Duodenal mucosa (tissue), 2 donors: ENCODE results near the gene GPR78.

ENCODE experiments used
- H3K27ac ChIP-seq: one replicate; pipeline ENCODE4 v1.7.0; 2013; ENCODE audit warnings: low read depth, low read length
- H3K27me3 ChIP-seq, 2 donors: one replicate each; pipeline ENCODE4 v1.7.0; 2013; ENCODE audit warnings: low read length in 2 of 2, control low read depth in 1 of 2; ENCODE audit not compliant: insufficient read depth in 2 of 2, control insufficient read depth in 1 of 2
- H3K36me3 ChIP-seq, 2 donors: one replicate each; pipeline ENCODE4 v1.7.0; 2013; ENCODE audit warnings: low read length in 2 of 2, control low read depth in 1 of 2; ENCODE audit not compliant: insufficient read depth in 2 of 2, control insufficient read depth in 1 of 2
- H3K4me1 ChIP-seq, 2 donors: one replicate each; pipeline ENCODE4 v1.7.0; 2013; ENCODE audit warnings: low read length in 2 of 2, control low read depth in 1 of 2; ENCODE audit not compliant: insufficient read depth in 2 of 2, control insufficient read depth in 1 of 2
- H3K4me3 ChIP-seq, 2 donors: one replicate each; pipeline ENCODE4 v1.7.0; 2013; ENCODE audit warnings: low read length in 2 of 2, low read depth in 1 of 2
- H3K9ac ChIP-seq, 2 donors: one replicate each; pipeline ENCODE4 v1.7.0; 2013; ENCODE audit warnings: low read length in 2 of 2, low read depth in 1 of 2
- H3K9me3 ChIP-seq, 2 donors: one replicate each; pipeline ENCODE4 v1.7.0; 2013; ENCODE audit warnings: low read length in 2 of 2, control low read depth in 1 of 2; ENCODE audit not compliant: control insufficient read depth in 1 of 2

Gene GPR78

DNA sequence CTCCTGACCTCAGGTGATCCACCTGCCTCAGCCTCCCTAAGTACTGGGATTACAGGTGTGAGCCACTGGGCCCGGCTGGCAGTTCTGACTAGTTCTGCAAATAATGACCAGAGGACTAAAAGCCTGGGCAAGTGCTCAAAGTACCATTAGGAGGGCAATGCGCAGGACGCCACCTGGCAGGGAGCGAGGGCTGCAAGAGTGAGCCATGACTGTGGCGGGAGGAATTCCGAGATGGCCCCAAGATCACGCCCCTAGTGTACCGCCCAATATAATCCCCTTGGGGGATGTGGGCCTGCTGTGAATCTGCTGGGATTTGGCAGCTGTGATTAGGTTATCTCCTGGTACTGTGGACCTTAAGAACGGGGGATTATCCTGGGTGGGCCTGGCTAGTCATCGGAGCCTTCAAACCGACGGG lies 26.2 kb upstream of the GPR78 start:
- H3K27me3 ChIP-seq: no peaks in the 10 kb centered on the region
- H3K36me3 ChIP-seq: no peaks in the 10 kb centered on the region
- H3K27ac ChIP-seq: no peak overlapping the region
- no peaks in the 10 kb centered on the region for H3K4me1 ChIP-seq
- H3K4me3 ChIP-seq: no peak overlapping the region
- H3K9me3 ChIP-seq: no peaks in the 10 kb centered on the region
- H3K9ac ChIP-seq: no peak overlapping the region

DNA sequence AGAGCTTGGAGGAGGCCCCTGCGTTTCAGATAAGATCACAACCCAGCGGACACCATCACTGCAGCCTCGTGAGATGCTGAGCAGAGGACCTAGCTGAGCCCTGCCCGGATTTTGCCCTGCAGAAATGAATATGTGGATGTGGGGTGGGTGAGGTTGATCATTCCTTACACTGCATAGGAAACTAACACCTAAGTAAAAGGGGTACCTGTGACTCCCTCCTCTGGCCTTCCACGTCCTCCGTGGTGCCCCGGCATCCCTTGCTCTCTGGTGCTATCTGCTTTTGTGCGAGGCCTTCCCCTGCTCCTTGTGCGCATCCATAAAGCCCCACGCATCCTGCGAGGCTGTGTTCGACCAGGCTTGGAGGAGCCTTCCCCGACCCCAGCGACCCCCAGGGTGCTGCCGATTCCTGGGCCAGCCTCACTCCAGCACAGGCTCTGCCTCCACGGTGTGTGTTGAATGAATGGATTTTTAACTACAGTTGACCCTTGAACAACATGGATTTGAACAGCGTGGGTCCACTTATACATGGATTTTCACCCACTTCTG lies 25.6 kb upstream of the GPR78 start:
- Histone ChIP-seq H3K27ac (no peak overlapping the region), H3K4me1 (no peaks in the 10 kb centered on the region), H3K27me3 (no peaks in the 10 kb centered on the region), H3K9ac (no peak overlapping the region), H3K4me3 (no peak overlapping the region), H3K9me3 (no peaks in the 10 kb centered on the region), H3K36me3 (no peaks in the 10 kb centered on the region)

DNA sequence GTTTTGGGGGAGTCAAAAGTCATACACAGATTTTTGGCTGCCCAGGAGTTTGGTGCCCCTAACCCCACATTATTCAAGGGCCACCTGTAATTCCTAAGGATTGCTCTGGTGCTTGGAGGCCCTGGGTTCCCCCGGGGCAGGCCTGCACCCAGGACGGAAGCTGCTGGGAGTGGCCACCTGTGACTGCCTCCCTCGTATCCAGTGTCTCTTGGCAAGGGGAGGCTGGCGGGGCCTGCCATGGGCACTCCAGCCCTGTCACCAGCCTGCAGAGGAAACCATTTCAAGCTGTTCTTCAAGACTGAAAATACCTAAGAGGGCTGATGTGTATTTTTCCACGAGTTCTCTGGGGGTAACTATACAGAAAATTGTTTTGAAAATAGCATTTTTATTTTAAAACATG lies 24.5 kb upstream of the GPR78 start:
- no peak overlapping the region for H3K4me3 ChIP-seq
- no peak overlapping the region for H3K27ac ChIP-seq
- H3K9me3 ChIP-seq: no peaks in the 10 kb centered on the region
- H3K4me1 ChIP-seq: no peaks in the 10 kb centered on the region
- no peaks in the 10 kb centered on the region for H3K27me3 ChIP-seq
- H3K9ac ChIP-seq: no peak overlapping the region
- no peaks in the 10 kb centered on the region for H3K36me3 ChIP-seq

DNA sequence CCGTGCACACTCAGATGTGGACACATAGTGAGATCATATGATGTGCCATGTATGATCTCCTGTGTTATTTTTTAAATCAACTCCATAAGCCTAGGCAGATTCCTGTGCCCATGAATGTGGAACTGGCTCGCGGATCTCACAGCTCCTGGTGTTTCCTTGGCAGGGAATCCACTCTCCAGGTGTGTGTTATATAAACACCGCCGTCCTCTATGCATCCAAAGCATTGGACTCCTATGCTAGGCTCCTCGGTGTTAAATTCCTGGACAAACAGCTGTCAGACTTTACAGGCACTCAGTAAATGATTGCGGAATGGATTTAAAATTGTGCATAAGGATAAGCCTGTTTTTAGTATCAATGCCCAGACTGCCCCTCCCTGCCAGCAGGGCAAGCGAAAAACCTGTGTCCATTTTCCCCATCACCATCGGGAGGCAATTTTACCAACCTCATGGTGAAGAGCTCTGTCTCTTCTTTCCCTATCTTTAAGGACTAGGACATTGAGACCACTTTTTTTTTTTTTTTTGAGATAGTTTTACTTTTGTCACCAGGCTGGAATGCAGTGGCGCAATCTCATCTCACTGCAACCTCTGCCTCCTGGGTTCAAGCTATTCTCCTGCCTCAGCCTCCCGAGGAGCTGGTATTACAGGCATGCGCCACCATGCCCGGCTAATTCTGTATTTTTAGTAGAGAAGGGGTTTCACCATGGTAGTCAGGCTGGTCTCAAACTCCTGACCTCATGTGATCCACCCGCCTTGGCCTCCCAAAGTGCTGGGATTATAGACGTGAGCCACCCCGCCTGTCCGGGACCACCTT lies 23.6 kb upstream of the GPR78 start:
- H3K4me3 ChIP-seq: no peak overlapping the region
- H3K27me3 ChIP-seq: no peaks in the 10 kb centered on the region
- H3K9me3 ChIP-seq: no peaks in the 10 kb centered on the region
- H3K9ac ChIP-seq: no peak overlapping the region
- H3K4me1 ChIP-seq: no peaks in the 10 kb centered on the region
- H3K27ac ChIP-seq: no peak overlapping the region
- H3K36me3 ChIP-seq: no peaks in the 10 kb centered on the region

DNA sequence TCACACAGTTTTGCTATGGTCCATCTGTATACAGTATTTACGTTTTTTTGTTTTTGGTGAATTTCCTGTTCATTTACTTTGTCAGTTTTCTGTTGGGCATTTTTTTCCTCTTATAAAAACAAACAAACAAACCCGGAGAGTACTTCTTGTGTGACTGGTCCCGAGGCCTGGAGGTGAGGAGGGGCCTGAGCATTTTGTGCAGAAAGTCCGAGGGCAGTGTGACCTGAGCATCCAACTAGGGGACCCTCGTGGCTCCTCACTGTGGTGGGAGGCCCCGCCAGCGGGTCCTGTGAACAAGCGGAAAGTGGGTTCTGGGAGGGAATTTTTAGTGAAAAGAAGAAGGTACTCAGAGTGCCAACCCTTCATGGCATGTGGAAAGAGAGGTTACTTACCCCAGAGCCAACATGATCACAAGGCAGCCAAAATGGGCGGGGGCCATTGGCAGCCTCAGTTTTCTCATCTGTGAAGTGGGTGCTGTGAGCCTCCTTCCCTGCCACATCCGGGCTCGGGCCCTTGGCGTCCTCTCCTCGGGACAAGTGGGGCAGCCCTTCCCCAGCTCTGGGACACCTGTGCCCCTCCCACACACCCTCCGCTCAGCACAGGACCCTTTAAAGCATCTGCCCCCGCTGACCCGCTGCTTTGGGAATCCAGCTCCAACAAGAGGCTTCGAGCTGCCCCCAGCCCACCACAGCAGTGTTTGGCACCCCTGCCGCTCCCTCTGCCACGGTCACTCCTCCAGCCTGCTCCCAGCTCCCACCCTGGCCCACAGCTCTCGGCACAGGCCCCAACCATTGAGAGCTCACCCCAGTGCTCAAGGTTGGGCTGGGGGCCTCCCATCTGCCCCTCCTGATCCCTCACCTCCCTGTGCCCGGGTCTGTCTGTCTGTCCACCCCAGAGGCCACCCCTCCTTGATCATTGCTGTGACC lies 22.8 kb upstream of the GPR78 start:
- no peak overlapping the region for H3K4me3 ChIP-seq
- no peaks in the 10 kb centered on the region for H3K4me1 ChIP-seq
- no peak overlapping the region for H3K9ac ChIP-seq
- no peaks in the 10 kb centered on the region for H3K27me3 ChIP-seq
- H3K36me3 ChIP-seq: no peaks in the 10 kb centered on the region
- H3K9me3 ChIP-seq: no peaks in the 10 kb centered on the region
- H3K27ac ChIP-seq: no peak overlapping the region

DNA sequence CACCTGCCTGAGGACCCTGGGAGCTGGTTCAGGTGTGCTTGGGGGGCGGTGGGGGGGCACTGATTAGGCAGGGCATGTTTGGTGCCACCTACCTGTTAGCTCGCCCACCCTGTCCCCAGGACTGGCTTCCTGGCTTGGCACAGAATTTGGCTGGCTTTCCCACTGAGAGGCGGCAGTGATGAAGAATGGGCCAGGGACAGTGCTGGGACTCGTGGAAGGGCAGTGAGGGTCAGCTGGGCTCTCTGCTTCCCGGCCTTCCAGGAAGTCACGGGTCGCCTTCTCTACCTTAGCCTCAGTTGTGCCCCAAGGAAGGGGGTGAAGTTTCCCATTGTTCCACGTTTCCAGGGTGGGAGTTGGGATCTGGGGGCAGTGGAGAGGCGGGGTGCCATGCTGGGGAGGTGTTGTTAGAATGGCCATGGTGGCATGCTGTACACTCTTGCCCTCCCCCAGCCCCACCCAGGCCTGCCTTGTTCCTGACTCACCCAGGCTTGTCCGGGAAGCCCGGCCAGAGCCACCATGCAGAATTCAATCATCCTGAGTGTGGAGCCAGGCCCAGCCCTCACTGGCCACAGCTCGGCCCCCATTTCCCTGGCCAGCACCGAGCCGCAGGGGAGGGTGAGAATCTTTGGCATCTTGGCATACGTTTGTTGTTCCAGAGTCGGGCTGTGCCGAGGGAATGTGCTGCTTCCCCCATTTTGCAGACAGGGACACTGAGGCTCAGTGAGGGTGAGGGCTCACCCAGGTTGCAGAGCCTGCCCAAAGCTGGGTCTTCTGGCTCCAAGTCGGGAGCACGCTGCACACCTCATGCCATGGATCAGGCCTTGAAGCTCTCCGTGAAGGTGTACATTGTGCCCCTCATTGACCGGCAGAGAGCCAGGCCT lies 21.9 kb upstream of the GPR78 start:
- no peaks in the 10 kb centered on the region for H3K9me3 ChIP-seq
- H3K4me3 ChIP-seq: no peak overlapping the region
- no peak overlapping the region for H3K9ac ChIP-seq
- no peaks in the 10 kb centered on the region for H3K36me3 ChIP-seq
- H3K27ac ChIP-seq: no peak overlapping the region
- no peaks in the 10 kb centered on the region for H3K4me1 ChIP-seq
- no peaks in the 10 kb centered on the region for H3K27me3 ChIP-seq

DNA sequence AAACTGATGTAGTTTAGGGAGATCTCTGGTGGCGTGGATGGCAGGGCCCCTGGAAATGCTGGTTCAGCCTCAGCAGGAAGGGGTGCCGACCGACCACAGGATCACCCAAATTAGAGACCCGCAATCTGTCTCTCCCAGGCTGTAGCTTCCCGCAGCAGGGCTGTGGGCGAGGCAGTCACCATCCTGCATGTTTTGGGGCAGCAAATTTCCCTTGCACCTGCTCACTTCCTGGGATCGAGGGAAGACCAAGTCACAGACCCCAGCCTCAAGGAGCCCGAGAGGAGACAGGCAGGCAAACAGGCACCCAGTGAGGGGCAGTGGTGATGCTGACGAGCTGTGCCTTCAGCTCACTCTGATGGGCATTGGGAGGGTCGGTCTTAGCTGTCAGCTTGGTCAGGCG lies 21.2 kb upstream of the GPR78 start:
- H3K36me3 ChIP-seq: no peaks in the 10 kb centered on the region
- H3K9me3 ChIP-seq: no peaks in the 10 kb centered on the region
- no peak overlapping the region for H3K27ac ChIP-seq
- H3K4me1 ChIP-seq: no peaks in the 10 kb centered on the region
- H3K9ac ChIP-seq: no peak overlapping the region
- H3K4me3 ChIP-seq: no peak overlapping the region
- no peaks in the 10 kb centered on the region for H3K27me3 ChIP-seq

DNA sequence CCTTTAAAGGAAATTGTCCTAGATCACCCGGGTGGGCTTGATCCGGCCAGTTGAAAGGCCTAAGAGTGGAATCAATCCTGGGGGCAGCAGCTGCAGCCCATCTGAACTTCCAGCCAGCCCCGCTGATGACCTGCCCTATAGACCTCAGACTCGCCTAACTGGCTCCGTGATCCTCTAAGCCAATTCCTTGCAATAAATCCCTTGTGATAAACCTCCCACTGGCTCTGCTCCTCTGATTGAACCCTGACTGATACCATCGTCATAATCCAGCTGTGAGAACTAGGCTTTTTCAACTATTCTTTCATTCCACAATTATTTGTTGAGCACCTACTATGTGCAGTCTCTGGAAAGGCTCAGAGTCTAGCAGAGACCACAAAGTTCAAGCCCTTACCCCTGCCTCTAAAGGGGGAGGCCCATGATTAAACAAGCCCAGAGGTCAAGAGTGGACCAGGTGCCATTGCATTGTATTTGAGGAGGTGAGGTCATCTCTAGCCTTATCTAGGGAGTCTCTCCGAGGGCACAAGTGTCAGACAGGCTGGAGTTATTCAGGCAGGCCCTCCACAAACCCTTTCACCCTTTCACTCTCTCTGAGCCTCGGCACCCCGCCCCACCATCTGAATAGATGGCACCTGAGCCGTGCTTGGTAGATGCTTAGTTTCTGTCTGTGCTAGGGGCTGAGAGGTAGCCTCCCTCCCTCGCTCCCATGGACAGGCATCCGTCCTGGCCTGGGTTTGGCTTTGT lies 20.5 kb upstream of the GPR78 start:
- Histone ChIP-seq H3K36me3 (no peaks in the 10 kb centered on the region), H3K4me1 (no peaks in the 10 kb centered on the region), H3K9ac (no peak overlapping the region), H3K27ac (no peak overlapping the region), H3K9me3 (no peaks in the 10 kb centered on the region), H3K27me3 (no peaks in the 10 kb centered on the region), H3K4me3 (no peak overlapping the region)

DNA sequence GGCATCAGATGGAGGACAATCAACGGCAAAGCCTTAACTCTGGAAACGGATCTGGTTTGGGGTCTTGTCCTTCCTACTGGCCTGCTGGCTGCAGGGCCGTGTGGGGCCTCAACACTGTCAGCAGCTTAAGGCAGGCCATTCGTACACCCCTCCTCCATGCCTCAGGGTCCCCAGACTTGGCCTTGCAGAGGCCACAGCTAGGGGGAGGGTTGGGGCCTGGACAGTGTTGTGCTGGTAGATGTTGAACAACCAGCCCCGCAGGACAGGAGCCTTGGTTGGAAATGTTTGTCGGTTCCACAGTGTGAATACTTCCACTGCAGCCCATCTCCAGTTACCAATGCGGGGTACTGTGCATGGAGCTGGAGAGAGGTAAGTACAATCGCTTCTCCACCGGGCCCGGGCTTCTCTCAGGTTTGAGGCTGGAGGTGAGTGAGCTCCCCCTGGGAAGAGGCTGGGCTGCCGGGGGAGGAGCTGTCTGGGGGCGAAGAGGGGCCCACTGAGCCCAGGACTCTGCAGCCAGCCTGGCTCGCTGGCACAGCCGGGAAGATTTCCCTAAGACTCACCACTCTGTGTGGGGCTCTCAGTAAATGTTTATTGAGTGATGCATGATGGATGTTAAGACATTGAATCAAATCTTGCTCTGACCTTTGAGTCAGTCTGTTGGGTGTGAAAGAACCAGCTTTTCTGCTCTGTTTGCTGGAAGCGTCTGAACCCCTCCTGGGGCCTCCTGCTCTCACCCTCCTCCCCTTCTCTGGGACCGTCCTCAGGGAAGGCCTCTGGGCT lies 19.7 kb upstream of the GPR78 start:
- no peak overlapping the region for H3K9ac ChIP-seq
- H3K9me3 ChIP-seq: no peaks in the 10 kb centered on the region
- H3K4me1 ChIP-seq: no peaks in the 10 kb centered on the region
- no peaks in the 10 kb centered on the region for H3K27me3 ChIP-seq
- H3K36me3 ChIP-seq: no peaks in the 10 kb centered on the region
- H3K4me3 ChIP-seq: no peak overlapping the region
- no peak overlapping the region for H3K27ac ChIP-seq
